Fibroblast of the aortic adventitia (primary cell): ENCODE results near the gene KLHL29. TPM values are rescaled to one million over a fixed set of nuclear protein-coding genes. Genes with fewer than 3 reads are reported as not detected.

Experiments used
- DNase-seq: peaks from one replicate; pipeline ENCODE4 v3.0.0-alpha.2; 2010; ENCODE audit warnings: low read depth
- H3K4me3 ChIP-seq: 2 replicates; pipeline ENCODE4 v1.5.1; 2011; ENCODE audit warnings: low read depth, mild to moderate bottlenecking, control low read depth, low read length, moderate library complexity
- total RNA-seq: library from RNA; depleted of rRNA; stranded (reverse); fragments of >200 nt; gene quantifications from 2 replicates; pipeline ENCODE4 v1.2.3, GENCODE V29; 2012; ENCODE audit warnings: low replicate concordance
- TF ChIP-seq, protein P1 (sequence below): IDR thresholded peaks from 2 replicates; pipeline ENCODE4 v1.5.1; 2011; ENCODE audit warnings: mild to moderate bottlenecking, low read length, control low read depth, inconsistent platforms; ENCODE audit not compliant: insufficient read depth

The KLHL29 gene
- total RNA-seq, 1 donor = 4.7 TPM

DNA sequence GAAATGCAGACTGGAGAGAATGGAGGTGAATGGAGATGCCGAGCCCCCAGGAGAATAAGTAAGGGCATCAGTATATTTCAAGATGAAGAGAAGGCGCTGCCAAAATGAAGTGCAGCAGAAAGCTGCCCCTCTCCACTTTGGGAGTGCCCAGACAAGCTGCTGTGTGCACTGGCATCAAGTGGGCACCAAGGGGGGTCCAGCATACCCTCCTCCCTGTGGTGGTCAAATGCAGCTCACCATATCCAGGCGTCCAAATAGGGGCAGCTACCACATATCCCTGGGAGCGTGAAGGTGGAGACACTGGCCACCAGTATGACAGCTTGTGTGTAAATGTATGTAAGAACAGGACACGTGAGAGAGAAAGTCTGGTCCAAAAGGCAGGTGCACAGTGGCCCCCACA, 236.6 kb downstream of the KLHL29 start:
- TF ChIP-seq, protein P1, sequence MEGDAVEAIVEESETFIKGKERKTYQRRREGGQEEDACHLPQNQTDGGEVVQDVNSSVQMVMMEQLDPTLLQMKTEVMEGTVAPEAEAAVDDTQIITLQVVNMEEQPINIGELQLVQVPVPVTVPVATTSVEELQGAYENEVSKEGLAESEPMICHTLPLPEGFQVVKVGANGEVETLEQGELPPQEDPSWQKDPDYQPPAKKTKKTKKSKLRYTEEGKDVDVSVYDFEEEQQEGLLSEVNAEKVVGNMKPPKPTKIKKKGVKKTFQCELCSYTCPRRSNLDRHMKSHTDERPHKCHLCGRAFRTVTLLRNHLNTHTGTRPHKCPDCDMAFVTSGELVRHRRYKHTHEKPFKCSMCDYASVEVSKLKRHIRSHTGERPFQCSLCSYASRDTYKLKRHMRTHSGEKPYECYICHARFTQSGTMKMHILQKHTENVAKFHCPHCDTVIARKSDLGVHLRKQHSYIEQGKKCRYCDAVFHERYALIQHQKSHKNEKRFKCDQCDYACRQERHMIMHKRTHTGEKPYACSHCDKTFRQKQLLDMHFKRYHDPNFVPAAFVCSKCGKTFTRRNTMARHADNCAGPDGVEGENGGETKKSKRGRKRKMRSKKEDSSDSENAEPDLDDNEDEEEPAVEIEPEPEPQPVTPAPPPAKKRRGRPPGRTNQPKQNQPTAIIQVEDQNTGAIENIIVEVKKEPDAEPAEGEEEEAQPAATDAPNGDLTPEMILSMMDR = no peak
- H3K4me3 ChIP-seq = no peak overlapping the region
- no peak for DNase-seq

DNA sequence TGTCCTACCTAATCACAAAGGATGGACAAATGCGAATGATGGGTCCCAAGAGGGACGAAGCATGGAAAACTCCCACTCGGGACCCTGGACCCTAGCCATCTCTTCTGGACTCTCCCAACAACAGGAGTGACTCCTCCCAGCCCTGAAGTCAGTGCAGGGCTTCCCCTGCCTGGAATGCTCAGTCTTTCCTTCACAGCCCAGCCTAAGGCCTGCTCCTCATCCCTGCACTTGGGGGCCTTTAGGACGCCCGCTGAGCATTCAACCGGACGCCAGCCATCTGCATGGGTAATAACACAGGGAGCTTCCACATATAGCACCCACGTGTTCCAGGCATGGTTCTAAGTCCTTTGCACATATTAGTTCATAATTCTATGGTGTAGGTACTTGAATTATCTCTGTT, 237.5 kb downstream of the KLHL29 start:
- DNase-seq = no peak
- no peak overlapping the region for H3K4me3 ChIP-seq
- TF ChIP-seq, protein P1 = no peak

DNA sequence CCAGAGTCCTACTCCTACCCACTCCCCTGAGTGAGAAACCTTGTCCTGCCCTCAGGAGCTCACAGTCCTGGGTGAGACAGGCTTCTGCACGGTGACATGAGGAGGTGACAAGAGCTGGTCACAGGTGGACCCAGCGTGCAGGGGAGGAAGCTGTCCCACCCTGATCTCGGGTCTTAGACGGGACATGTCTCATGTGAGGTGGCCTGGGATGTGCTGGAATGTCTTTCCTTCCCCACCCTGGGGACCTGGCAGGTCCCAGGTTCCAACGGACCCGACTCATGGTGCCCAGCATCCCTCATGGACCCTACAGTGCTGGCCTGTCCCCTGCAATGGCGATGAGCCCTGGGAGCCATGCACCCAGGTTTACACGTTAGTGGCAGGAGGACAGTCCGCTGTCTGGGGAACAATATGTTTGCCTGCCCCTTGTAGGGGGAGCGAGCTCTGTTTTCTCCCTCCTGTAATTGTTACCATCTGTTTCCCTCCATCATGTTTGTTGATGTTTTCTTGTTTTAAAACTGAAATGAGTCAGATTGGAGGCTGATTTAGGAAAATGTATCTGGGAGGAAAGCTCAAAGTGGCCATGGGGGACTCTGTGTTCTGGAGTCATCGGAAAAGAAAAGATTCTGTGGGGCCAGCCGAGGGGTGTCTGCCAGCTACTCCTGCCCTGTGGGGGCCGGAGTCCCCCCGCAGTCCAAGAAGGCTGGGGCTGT, 238.1 kb downstream of the KLHL29 start:
- H3K4me3 ChIP-seq = no peak overlapping the region
- DNase-seq = no peak
- TF ChIP-seq, protein P1 = no peak

DNA sequence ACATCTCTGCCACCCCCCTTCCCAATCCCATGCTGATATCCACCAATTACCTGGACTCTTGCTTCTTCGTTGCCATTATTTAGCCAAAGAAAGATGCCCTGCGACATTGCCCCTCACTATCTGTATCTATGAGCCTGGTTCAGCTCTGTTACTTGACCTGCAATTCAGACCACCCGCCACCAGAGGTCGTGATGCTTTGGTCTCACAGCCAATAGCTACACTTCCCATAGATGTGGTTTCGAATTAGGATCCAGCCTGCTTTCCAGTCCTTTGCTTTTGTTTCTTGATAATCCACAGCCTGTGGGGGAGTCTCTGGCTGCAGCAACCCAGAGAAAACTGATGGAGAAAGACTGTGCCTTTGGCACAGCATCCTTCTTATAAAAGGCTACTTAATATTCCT, 239.4 kb downstream of the KLHL29 start:
- H3K4me3 ChIP-seq = no peak overlapping the region
- no peak for DNase-seq
- TF ChIP-seq, protein P1 = peak; percentile 55

DNA sequence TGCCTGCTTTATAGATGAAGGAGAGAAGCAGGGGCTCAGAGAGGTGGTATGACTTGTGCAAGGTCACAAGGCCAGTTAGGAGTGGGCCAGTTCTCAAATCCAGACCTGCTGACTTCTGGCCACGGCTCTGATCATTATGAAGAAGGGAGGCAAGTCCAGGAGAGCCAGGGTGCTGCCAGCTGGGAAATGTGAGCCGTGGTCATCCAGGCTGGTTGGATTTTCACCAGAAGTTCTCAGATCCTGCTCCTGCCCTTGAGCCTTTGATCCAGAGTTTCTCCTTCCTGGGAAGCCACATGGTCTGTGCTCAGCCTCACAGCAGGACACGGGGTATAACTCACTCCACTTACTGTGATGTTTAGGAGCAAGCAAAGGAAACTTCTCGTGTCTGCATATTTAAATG, 239.9 kb downstream of the KLHL29 start:
- no peak overlapping the region for H3K4me3 ChIP-seq
- TF ChIP-seq, protein P1 = no peak
- no peak for DNase-seq

DNA sequence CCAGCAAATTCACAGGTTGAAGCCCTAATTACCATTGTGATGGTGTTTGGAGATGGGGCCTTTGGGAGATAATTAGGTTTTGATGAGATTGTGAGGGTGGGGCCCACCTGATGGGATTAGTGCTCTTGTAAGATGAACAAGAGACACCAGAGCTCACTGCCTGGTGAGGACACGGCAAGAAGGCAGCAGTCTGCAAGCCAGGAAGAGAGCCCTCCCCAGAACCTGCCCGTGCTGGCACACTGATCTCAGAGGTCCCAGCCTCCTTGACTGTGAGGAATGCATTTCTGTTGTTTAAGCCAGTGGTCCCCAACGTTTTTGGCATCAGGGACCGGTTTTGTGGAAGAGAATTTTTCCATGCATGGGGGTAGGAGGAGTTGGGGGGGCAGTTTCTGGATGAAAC, 240.7 kb downstream of the KLHL29 start:
- DNase-seq = no peak
- H3K4me3 ChIP-seq = no peak overlapping the region
- TF ChIP-seq, protein P1 = no peak
